Measurements from ENCODE around the gene ZC3H7A.

The ZC3H7A gene

DNA sequence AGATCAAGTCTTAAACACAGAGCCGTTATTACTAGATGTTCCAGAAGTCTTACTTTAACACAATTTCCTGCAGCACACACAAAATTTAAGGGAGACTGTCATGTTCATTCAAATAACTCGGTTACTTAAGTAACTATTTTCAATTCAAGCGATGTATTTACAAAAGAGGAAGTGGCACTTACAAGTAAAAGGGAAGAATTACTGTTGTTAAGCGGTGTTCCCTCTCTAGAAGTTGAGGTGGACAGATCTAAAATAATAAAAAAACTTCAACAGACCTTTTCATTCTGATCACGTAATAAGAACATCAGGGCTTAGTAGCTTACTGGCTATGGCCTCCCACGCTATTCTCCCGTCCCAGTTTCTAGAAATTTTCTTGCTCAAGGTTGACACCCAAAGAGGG is 28.2 kb downstream of the ZC3H7A start:
- DNase-seq (ENCODE audit: low read depth): no peak

DNA sequence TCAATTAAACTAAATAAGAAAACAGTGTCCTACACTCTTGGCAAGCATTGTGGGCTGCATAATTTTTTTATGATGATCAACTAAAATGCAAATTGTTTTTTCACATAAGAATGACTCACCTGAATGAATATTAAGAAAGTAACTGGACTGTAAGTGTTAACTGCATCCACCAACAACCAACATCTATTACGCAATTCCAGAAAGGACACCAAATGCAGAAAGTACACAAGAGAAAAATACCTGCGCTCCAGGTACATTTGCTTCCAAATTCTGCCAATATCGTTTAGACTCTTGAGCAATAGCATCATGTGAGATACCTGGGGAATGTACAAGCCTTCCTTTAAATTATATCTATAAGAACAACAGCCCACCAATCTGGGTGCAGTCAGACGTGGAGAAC is 34.6 kb downstream of the ZC3H7A start:
- DNase-seq (ENCODE audit: low read depth): no peak

DNA sequence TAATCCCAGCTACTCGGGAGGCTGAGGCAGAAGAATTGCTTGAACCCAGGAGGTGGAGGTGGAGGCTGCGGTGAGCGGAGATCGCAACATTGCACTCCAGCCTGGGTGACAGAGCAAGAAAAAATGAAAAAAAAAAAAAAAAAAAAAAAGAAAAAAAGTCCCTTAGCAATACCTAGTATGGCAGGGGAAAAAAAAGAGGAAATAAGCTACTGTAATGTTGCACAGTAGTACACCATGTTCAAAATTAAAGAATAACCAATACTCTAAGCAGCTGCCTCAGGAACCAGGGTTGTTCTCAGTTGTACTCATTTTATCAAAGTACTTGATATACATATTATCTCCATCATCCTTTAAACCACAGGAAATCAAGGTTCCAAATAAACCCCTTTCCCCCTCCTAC is 37.1 kb downstream of the ZC3H7A start:
- no peak for DNase-seq (ENCODE audit: low read depth)

DNA sequence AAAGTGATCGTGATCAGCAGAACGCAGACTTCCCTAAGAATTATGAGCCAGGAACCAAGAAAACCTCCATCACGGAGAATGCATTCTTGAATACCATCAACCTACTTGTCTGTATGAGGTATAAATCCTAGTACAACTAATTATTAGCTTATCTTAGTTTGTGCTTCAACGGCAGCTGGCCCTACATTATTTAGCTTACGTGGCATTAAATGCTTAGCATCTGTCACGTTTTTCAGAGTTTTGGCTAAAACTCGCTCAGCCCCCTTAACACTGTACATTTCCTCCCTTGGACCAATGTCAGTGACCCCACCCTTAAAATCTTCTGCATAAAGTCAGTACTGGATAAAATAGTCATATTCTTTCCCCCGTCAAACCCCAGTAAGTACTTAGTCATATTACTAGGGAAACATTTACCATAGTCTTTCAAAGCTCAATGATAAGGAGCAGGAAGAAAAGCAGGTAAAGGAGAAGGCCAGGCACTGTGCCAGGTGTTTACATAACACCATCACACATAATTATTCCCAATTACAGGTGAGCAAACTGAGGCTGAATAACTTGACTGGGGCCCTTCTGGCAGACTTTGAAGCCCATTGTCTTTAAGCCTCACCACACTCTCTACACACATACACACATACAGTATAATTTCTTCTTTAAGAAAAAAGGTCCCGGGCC is 37.8 kb downstream of the ZC3H7A start:
- DNase-seq (ENCODE audit: low read depth): no peak

DNA sequence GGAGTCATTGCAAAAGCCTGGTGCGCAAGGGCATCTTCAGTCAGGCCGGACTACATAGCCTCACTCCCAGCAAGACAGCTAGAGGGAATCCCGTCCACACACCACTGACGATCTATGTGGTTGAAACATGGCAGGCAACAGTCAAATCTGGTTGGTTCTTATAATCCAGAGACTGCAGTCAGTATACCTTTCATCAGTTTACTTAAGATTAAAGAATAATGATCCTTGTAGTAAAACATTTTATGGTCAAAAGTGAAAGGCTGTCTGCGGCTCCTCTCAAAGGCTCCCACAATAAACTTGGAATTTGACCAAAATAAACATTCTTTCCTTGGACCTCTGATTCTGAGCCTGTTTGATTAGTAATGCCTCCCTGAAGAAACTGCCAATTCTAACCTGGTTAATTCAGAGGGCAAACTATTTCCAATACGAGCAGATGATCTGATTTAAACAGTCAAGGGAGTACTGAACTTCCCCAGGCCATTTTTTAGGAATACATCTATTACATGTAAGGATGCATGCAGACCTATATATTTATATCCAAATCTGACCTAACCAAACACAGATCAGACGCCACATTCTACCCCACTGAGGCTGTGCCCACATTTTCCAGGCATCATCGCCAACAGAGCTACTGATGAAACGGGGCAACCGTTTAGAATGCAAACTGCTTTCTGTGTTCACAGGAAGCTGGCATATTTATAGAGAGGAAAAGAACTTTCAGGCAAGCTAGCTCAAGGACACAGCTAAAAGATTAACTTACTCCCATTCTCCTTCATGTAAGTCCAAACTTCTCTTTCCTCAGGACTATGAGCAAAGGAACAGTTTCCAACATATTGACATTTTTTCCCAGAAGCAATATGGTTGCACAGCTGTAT is 39.1 kb downstream of the ZC3H7A start:
- DNase-seq (ENCODE audit: low read depth): peak; percentile 65

DNA sequence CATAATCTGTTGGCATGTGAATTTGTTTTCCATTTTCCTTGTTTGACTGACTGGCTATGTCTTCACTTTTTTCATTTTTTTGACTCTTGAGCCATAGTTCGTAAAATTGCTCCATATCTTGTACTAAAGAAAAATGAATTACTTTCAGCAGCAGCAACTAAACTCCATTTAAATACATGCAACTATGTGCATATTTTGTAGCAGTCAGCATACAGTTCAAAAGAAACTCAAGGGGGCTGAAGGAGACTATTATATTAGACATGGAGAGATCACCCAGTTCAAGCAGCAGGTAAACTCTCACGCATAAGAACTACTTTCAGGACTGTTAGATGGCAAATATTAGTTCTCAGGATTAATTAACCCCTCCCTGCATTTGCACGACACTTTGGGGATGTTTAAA is 40.8 kb downstream of the ZC3H7A start:
- no peak for DNase-seq (ENCODE audit: low read depth)

DNA sequence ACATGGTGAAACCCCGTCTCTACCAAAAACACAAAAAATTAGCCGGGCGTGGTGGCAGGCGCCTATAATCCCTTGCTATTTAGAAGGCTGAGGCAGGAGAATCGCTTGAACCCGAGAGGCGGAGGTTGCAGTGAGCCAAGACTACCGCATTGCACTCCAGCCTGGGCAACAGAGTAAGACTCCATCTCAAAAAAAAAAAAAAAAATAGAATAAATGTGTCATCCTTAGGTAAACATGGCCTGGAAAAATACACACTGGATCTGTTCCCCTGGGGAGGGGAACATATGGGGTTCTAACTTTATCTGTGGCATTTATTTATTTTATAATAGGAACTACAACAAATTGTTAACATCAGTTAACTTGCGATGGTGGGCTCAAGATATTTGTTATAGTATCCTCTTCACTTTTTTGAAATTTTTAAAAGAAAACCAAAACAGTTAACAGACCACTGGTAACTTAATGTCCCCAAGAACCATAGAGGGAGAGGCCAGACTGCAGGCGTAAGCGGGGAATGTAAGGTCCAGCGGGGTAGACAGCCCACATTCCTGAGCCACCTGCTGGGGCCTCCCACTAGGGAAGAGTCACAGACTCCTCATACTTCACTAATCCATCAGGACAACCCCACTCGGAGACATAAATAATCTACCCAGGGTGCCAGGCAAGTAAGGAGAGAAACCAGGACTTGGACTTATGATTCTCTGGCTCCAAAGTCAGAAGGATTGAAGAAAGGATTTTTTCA is 41.9 kb downstream of the ZC3H7A start:
- no peak for DNase-seq (ENCODE audit: low read depth)

DNA sequence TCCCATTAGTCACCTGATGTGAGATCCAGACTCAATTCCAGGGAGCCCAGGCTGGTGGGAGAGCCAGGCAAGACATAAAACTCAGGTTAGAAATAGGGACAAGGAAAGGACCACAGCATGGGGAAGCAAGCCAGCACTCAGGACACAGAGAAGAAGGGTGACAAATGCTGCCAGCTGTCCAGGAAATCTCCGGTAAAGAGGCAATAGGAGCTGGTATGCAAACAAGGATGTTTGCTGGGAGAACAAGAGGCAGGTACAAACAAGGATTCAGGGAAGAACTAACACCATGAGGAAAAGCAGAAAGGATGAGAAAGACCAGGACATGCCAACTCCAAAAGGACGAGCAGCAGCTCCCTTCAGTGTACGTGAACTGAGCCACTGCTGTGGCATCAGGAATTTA is 44.2 kb downstream of the ZC3H7A start:
- no peak for DNase-seq (ENCODE audit: low read depth)

DNA sequence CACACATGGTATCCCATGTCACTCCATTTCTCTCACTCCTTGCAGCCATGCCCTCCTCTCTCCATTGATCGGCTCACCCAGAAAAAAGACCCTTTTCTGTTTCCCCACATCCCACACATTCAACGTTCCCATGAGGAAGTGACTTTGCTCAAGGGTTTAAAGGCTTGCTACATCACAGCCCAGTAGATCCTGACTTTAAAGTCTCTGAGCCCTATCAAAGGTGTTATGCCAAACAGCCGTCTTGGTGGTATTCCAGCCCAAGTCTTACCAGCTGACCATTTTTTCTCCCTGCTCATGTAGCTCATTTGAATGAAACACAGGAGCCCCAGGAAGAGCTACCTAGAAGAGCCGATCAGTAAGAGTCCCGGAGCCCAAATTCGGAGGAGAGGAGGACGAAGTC is 47.0 kb downstream of the ZC3H7A start:
- no peak for DNase-seq (ENCODE audit: low read depth)

DNA sequence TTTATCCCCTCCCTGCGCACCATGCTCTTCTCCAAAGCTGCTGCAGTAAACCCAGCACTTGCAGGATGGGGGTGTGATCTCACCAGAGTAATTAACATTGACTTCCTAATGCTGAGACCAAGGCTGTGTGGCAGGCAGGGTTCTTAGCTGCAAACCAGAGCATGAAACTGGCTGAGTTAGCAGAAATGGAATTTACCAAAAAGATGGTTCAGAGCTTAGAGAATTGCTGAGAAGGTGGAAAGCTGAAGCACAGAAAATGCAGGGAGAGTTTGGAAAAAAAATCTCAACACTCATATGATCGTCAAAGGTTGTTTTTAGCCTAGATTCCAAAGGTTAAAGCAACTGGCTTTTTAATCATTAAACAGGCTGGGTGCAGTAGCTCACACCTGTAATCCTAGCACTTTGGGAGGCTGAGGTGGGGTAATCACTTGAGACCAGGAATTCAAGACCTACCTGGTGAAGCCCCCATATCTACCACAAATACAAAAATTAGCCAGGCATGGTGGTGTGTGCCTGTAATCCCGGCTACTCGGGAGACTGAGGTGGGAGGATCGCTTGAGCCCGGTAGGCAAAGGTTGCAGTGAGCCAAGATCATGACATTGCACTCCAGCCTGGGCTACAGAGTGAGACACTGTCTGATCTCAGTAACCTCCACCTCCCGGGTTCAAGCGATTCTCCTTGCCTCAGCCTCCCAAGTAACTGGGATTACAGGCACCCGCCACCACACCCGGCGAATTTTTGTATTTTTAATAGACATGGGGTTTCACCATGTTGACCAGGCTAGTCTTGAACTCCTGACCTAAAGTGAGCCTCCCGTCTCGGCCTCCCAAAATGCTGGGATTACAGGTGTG is 48.4 kb downstream of the ZC3H7A start:
- DNase-seq (ENCODE audit: low read depth): no peak

DNA sequence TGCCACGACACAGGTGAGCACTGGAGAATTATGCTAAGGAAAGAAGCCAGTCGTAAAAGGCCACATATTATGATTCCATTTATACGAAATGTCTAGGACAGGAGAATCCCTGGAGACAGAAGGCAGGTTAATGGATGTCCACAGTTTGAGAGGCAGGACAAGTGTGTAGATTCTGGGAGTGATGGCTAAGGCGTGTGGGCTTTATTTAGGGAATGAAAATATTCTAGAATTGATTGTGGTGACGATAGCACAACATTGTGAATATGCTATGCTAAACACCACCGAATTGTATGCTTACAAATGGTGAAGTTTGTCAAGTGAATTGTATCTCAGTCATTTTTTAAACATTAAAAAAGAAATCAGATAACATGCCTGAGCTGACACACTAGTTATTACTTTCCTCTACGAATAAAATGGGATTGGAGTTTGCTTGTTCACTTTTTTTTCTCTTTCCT is 49.1 kb downstream of the ZC3H7A start:
- DNase-seq (ENCODE audit: low read depth): no peak

DNA sequence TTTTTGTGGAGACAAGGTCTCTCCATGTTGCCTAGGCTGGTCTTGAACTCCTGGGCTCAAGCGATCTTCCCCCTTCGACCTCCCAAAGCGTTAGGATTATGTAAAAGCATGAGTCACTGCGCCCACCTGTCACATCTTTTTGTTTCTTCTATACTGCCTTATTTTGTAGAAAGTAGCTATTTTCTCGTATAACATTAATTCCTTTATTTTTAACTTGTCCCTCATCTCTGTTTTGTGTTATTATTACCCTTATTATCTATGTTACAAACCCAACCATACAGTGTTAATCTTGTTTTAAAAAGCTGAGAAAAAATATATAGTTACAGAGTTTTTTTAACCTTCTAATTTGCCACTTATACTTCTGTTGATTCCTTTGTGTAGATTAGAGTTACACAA is 53.0 kb downstream of the ZC3H7A start:
- DNase-seq (ENCODE audit: low read depth): no peak

DNA sequence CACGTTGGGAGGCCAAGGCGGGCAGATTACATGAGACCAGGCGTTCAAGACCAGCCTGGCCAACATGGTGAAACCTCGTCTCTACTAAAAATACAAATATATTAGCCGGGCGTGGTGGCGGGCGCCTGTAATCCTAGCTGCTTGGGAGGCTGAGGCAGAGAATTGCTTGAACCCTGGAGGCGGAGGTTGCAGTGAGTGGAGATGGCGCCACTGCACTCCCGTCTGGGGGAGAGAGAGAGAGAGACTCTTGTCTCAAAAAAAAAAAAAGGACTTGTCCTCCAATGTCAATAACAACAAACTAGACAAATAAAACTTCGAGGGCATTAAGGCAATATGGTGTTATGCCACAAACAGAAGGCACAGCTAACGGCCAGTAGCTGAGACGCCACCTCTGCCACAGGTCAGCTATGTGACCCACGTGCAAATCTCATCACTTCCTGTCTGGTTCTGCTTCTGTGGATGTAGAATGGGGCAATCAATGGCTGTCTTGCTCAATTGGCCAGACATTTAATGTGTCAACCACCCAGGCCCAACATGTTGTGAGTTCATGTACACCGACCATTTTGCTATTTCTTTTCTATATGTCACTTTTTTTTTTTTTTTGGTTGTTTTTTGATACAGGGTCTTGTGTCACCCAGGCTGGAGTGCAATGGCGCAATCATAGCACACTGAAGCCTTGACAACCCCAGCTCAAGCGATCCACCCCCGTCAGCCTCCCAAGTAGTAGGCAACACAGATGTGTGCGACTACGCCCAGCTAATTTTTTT is 53.6 kb downstream of the ZC3H7A start:
- DNase-seq (ENCODE audit: low read depth): peak; percentile 26

DNA sequence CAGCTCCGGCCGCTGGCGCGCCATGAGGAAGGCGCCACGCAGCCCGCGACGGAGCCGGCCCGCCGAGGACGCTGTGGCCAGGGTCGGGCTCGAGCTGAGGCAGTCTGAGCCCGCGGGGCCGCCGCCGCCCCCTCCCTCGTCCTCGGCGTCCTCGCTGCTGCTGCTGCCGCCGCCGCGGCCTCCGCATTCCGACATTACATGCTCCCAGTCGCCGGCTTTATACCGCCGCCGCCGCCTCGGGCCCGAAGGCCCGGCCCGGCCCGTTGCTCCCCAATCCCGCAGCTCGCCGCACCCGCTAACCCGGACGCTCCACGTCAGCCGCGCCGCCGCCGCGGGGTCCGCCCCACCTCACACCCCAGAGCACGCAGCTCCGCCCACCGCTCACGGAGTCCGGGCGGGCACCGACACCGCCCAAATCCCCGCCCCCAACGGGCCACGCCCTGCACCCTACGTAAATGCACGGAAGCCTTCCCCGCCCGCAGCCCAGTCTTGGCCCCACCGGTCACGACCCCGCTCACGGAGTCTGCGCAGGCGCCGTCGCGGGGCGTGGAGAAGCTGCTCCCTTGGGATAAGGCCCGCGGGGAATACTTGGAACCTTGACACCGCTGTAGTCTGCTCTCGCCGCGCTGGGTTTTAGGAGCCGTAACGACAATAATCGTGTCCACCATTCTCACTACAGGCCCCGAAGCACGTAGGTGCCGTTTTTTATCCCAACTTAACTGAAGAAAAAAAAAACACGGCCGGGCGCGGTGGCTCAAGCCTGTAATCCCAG is 54.3 kb downstream of the ZC3H7A start, which contains the start of gene TXNDC11:
TSS of gene TXNDC11 (minus strand) at position 322 of the 772 bp plus-strand sequence. CDS start at position 195, 127 bp downstream.
- DNase-seq (ENCODE audit: low read depth): peak; percentile 88

DNA sequence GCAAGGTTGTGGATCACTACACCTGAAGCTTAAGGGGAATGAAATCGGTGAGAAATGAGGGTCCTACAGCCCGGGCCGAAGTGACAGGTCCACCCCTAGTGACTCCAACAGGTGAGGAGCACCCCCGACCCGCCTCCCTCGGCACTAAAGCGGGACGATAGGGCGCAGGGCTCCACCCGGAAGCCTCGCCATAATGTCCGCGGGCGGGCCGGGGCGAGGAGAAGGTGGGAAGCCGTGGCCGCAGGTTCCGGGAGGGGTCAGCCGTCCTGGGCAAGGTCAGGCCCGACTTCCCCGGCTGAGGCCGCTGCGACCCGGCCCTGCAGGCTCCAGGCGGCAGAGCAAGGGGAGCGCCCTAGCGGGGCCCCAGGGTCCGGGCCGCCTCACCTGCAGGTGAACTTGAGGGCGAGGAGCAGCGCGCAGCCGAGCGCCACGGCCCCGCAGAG is 54.9 kb downstream of the ZC3H7A start:
- no peak for DNase-seq (ENCODE audit: low read depth)

DNA sequence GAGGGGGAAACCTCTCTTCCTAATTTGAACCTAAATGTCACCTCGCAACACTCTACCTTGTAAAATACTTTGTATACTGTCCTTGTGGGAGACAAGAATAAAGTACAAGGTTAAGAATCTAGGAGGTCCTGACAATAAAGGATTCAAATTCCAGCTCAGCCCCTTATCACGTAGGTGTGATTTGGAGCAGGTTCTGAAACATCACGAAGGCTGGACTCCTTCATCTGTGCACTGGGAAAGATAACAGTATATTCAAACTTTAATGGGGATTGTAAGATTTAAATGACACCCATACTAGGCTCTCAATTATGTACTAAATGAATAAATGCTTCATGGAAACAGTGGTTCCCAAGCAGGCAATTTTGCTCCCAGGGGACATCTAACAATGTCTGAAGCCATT is 56.5 kb downstream of the ZC3H7A start:
- no peak for DNase-seq (ENCODE audit: low read depth)

DNA sequence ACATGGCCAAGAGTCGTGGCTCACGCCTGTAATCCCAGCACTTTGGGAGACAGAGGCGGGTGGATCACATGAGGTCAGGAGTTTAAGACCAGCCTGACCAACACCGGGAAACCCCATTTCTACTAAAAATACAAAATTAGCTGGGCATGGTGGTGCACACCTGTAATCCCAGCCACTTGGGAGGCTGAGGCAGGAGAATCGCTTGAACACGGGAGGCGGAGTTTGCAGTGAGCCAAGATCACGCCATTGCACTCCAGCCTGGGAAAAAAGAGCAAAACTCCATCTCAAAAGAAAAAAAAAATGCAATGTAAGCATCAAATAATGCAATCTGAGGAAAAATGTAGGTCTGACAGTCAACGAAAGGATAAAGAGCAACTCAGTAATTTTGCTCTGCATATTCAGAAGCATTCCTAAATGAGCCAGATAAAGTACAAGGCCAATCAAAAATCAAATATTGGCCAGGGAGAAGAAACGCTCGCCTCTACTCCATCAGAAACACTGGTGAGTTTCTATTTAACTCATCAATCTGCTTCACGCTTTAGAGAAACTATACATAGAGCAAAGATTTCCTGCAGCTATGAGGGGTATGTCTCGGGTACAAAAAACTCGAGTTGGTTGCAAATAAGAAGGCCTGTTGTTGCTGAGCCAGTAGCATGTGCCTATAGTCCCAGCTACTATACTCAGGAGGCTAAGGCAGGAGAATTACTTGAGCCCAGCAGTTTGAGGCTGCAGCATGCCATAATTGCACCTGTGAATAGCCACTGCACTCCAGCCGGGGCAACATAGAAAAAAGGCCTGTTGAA is 58.1 kb downstream of the ZC3H7A start:
- no peak for DNase-seq (ENCODE audit: low read depth)

DNA sequence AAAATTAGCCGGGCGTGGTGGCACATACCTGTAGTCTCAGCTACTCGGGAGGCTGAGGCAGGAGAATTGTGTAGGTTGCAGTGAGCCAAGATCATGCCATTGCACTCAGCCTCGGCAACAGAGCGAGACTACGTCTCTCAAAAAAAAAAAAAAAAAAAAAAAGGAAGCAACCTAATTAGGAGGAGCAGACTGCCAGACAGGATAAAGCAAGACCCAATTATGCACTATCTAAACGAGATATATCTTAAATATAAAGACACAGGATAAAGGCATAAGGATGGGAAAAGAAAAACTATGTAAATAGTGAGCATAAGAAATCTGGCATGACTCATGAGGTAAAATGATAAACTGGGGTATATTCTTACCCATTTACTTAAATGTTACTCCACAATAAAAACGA is 59.3 kb downstream of the ZC3H7A start:
- DNase-seq (ENCODE audit: low read depth): no peak

DNA sequence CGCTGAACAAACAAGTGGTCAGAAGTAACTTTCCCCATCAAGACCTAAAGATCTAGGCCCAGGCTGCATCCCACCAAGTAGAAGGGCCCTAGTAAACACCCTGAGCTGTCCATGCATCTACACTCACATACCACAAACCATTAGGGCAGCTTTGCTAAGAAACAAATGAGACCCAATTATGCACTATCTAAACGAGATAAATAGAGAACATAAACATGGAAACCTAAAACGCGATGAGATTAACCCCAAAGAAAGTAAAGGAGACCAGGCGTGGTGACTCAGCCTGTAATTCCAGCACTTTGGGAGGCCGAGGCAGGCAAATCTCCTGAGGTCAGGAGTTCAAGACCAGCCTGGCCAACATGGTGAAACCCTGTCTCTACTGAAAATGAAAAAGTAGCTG is 60.2 kb downstream of the ZC3H7A start:
- DNase-seq (ENCODE audit: low read depth): no peak

Measured in non-pigmented ciliary epithelial cell (primary cell).